Testis (tissue), 2 donors: ENCODE data around the gene VMP1.

Experiments used
- POLR2A ChIP-seq: fragments of 450-650 bp; IDR thresholded peaks from one replicate; pipeline ENCODE4 v1.6.1; 2017; ENCODE audit warnings: antibody characterized with exemption, mild to moderate bottlenecking, moderate library complexity
- TF ChIP-seq, protein P1 (sequence below), 3 experiments: fragments of 450-650 bp in 2 of 3; fragments of 200-600 bp in 1 of 3; sonication (generic) in 1 of 3; IDR thresholded peaks; one replicate each; pipeline ENCODE4 v1.5.1; 2016 to 2019; ENCODE audit warnings: antibody characterized with exemption in 3 of 3, mild to moderate bottlenecking in 2 of 3, moderate library complexity in 1 of 3

DNA sequence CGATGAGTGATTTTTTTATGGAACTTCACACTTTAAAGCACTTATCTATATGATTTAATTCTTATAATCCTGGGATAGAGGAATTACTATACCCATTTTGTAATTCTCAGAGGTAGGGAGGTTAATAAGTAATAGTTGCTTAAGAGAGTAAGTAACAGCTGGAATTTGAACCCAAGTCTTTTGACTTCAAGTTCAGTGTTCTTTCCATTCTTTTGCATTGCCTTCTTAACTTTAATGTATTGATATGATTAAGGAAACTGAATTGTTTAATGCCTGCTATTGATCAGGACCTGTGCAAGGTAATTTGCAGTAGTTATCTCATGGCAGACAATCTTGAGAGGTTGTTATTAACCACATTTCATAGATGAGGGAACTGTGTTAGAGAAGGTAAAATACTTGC, 106.8 kb downstream of the VMP1 start:
- no peak for TF ChIP-seq POLR2A
- TF ChIP-seq, protein P1, sequence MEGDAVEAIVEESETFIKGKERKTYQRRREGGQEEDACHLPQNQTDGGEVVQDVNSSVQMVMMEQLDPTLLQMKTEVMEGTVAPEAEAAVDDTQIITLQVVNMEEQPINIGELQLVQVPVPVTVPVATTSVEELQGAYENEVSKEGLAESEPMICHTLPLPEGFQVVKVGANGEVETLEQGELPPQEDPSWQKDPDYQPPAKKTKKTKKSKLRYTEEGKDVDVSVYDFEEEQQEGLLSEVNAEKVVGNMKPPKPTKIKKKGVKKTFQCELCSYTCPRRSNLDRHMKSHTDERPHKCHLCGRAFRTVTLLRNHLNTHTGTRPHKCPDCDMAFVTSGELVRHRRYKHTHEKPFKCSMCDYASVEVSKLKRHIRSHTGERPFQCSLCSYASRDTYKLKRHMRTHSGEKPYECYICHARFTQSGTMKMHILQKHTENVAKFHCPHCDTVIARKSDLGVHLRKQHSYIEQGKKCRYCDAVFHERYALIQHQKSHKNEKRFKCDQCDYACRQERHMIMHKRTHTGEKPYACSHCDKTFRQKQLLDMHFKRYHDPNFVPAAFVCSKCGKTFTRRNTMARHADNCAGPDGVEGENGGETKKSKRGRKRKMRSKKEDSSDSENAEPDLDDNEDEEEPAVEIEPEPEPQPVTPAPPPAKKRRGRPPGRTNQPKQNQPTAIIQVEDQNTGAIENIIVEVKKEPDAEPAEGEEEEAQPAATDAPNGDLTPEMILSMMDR (IDR thresholded peaks at IDR 0.05), result no peak
